GM12892 (cell line): ENCODE data around the gene FSIP1.

Experiments
- POLR2A ChIP-seq: IDR thresholded peaks from 2 replicates; pipeline ENCODE4 v1.6.1; 2011; ENCODE audit warnings: low read depth, low read length, control low read depth
- TAF1 ChIP-seq: IDR thresholded peaks from 2 replicates; pipeline ENCODE4 v1.6.1; 2011; ENCODE audit warnings: low read depth, mild to moderate bottlenecking, control low read depth, low read length, borderline replicate concordance

- TF ChIP-seq POLR2A (no peak), TAF1 (no peak)
Measured at GRCh38 chr15:39573287-39573686, 209.4 kb downstream of the FSIP1 start.
